HG03097 (cell line): ENCODE measurements around the gene AOPEP.

Experiments used
- ATAC-seq: cut with Tn5 transposase; IDR thresholded peaks from one replicate; pipeline ENCODE4 v1.9.1; 2021; ENCODE audit not compliant: unreplicated experiment, low FRiP score

The AOPEP gene

DNA sequence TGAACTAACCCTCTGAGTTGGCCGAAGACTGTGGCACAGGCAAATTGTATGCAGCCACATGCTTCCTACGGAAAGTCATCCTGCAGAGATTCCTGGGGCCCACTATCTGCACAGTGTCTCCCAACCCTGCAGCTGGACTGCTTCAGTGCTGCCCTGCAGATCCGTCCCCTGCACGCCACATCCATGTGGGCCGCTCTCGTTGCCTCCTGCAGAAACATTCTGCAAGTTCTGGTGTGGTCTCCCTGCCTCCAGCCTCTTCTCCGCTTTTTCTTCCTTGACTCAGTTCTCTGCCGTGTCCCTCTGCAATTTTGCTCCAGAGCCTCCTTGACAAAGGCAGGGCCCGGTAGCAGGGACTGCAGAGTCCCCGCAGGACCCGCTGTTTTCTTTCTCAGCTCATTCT lies 249.0 kb downstream of the AOPEP start:
- no peak for ATAC-seq

DNA sequence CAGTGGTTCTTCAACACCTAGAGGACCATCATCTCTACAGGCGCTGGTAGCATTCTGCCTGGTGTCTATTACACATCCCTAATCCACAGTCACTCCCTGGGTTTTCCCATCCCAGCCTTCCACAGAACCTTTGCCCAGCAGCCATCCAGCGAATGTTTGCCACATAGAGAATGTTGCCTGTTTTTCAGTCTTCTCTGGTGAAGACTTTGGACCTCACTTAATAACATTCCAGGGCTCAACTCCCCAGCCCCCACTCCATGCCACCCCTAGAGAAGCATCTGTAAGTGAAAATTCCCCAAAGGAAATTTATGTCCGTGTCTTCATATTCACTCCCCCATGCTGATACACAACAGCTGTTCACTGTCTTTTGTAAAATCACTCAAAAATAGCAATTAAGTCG lies 249.6 kb downstream of the AOPEP start:
- ATAC-seq: no peak

DNA sequence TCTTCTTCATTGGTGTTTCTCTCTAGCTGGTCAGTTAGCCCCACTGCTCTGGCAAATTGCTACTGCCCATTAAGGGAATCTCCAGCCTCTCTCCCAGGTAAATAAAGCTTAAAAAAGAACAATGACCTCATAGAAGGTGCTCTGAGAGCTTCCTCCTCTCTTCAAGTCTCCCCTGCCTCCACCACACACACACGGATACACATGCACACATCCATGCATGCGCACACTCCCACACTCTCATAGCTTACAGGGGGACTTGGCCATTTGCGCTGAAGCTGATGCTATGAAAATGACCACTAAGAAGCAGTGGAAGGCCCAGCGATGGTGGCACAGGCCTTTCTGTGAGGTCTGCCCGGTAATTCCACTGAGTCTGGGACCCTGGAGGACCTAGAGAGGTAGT lies 250.9 kb downstream of the AOPEP start:
- ATAC-seq: no peak

DNA sequence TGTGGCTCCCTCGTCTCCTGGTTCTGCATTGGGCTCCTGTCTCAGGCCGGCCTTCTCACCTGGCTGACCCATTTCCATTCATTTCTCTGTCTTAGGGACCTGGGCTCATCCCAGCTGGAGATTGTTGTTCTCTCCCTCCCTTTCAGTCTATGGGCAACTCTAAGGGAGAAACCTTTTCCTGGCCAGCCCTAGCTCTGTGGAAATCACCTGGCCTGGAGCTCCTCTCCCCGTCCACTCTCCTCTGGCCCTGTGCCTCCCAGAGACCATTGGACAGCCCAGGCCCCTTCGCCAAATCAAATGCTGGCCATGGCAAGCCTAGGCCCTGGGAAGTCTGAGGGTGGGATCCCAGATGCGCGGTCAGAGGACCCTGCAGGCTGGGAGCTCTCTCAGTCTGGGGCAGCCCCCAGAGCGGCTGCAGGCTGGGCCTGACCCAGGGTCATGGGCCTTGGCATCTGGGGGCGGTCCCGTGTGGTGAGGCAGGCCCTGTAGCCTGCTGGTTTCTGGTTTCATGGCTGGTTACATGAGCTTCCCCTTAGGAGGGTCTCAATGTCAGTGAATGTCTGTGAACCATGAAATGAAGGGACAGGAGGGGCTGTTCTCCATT lies 253.5 kb downstream of the AOPEP start:
- ATAC-seq: no peak

DNA sequence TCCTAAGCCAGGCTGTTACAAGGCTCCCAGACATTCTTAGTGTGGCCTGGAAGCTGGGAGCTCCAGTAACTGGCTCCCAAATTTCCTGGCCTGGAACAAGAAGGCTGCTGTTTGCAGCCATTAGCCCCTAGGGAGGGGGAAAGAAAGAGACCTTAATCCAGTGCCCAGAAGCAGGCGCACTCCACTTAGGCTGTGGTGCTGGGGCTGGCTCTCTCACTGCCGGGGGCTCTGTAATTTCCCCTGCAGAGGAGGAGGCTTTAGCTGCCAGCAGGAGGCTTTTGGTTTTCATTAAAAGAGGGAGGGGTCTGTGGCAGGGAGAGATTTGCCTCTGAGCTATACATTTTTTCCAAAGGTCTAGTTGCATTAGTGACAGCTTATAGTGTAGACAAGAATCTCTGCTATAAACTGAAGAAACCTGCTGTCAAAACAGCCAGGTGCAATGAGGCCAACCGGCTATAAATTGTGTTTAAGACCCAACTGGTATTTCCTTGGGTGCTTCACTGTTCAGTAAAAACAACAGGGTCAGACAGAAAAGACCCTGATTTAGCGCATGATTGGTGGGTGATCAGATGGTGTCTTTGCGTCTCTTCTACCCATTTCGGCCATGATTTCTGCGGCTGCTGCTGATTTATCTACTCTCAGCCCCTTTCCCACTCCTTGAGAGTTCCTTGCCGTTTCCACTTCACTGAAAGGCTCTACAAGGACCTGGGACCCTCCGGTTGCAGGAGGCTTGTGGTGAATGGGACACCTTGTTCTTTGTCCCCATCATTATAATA lies 254.6 kb downstream of the AOPEP start:
- no peak for ATAC-seq

DNA sequence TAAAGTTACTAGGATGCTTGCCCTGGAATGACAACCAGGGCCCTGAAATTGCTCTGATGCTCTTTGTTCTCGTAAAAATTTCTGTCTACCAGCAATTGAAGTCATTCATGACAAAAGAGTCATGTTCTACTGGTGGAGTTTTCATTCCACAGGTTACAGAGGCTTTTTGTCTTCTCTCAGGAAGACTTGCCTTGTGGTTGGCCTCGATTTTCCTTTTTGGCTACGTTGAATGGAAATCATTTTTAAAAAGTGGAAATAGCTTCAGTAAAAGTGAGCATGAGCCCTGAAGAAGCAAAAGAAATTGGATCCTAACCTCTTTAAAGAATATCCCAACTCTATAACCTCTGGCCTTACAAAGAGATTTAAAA lies 255.2 kb downstream of the AOPEP start:
- no peak for ATAC-seq

DNA sequence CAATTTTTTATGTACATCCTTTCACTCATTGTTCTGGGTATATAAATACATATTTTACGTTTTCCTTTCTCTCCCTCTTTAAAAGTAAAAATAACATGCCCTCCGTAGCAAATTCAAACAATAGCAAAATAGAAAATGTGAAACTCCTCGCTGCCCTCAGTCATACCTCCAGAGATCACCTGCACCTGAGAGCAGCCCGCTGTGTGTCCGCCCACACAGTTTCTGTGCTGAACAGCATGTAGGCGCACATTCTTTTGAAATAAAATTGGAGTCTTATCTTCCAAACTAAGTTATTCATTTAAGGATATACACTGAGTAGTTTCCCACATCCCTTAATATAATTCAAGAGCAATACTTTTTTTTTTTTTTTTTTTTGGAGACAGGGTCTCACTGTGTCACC lies 255.7 kb downstream of the AOPEP start:
- no peak for ATAC-seq

DNA sequence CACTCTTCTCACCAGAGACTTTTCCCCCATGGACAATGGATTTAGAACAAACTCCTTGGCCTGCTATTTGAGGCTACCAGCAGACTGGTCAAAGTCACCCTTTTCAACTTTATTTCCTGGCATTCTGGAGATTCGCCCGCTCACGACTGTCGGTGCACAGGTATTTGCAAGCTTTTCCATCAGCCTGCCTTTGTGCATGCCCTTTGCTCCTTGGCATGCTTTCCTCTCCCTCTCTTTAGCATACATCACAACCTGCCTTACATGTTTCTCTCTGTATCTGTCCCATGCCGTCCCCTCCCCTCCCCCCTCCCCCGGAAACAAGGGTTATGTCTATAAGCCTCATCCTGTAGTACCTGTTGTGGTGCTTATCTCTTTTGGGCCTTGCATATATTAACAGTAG lies 257.1 kb downstream of the AOPEP start:
- ATAC-seq: no peak

DNA sequence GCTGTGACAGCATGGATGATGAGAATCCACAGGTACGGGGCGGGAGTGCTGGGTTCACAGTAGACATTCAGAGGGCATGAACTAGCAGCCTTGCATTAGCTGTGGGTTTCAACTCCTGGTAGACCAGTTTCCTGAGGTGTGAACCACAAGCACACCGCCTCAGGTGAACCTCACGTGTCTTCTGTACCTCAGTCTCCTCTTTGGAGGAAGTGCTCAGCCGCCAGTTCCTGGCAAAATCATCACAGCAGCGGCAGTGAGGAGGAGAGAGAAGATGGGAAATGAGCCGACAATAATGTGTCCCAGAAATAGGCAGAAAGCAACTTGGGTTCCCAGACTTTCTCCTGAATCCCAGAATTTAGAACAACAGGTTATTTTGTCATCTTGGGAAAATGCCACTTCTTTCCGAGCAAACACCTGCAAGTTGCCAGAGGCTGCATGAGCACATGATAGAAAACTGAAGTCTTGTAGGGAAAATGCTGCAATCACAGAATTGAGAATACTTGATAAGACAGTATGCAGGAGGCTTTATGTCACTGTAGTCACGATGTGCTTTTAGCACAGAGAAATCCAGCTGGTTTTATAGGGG lies 258.5 kb downstream of the AOPEP start:
- ATAC-seq: no peak

DNA sequence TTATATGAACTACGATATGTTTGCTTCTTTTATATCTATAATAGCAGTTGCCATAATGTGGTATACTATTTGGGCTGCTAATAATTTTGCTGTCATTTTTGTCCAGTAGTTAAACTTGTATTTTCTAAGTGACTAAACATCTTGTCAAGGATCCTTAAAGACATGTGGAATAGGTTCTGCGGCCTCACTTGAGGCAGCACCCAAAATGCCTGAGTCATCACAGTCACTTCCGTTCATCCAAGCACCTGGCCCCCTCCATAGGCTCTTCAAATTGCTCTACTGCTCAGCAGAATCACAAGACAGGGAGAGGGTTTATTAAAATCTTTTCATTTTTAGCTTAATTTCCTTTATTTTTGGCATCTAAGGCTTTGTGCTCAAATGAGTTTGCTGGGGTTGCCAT lies 259.1 kb downstream of the AOPEP start:
- ATAC-seq: no peak

DNA sequence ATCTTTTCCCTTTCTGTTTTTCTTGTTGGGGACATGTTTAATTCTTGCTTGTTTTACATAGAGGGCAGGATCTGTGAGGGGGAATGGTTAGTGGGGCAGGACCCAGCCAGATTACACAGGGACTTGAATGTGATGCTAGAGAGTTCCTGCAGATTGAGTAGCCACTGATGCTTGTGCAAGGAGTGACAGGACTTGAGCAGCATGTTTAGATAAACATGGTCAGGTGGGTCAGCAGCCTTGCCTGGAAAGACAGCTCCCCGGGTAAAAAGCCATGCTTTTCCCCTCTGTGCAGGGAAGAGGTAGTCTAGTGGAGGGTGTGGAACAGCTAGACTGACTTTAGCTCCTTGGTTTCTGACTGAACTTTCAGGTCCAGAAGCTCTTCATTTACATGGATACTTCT lies 261.2 kb downstream of the AOPEP start:
- ATAC-seq: no peak

DNA sequence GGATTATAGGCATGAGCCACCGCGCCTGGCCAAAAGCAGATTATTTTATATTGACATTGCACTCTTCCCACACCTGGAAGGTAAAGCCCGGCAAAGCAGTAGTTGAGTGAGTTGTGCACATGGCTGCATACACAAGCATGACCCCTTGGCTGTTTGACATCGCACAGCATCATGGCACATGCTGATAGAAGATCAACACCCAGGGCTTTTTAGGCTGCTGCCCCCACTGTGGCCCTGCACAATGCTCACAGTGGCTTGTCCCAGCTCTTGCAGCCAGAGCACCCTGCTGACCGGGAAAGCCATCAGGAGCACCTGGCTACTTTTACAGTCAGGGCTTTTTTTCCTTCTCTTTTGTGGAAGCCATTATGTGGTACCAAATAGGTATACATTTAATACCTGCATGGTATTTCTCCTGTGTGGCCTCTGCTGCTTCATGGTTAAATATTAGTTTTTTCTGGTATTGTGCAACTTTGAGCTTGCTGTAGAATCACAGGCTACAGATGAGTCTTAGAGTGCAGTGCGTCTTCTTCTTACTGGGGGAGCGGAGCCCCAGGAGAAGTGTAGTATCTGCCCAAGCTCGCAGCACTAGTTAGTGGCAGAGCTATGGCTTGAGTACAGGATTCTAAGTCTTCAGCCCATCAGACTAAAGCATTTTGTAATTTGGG lies 264.5 kb downstream of the AOPEP start:
- ATAC-seq: no peak

DNA sequence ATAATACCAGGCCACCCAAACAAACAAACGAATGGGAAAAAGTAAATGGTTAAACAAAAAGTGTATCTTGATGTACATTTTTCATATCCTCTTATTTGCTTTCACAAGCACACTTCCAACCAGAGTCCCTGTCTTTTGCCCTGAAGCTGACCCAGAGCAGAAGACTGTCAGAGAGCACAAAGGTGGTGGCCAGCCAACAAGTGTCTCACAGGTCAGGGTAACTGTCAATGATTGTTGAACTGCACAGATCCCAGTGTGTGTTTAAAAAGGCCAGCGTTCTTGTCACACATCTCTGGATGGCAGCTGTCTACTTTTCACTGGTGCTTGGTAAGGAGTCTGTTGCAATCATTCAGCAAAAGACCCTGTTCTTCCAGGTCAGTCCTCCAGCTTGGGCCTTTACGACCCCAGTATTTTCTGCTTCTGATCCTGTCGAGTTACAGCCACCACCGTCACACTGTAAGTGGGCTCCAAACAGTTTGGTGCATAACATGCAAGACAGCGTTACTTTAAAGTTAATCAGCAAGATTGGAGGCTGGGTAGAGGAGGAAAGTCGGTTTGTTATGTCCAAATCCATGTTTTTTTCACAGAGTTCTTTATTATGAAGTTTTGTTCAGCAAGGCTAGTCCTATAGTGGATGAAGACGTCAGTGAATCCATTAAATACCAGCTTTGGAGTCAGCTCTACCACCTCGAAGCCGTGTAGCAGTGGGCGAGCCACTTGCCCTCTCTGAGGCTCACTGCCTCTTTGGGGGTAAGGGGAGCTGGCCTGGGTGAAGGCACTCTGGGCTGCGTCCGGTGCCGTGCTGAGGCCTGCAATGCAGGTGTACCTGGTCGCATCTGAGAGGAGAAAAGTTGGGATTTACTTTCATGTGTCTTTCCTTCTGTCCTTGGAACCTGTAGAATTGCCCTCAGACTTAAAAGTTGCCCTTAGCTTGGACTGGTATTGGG lies 265.7 kb downstream of the AOPEP start:
- ATAC-seq: no peak

DNA sequence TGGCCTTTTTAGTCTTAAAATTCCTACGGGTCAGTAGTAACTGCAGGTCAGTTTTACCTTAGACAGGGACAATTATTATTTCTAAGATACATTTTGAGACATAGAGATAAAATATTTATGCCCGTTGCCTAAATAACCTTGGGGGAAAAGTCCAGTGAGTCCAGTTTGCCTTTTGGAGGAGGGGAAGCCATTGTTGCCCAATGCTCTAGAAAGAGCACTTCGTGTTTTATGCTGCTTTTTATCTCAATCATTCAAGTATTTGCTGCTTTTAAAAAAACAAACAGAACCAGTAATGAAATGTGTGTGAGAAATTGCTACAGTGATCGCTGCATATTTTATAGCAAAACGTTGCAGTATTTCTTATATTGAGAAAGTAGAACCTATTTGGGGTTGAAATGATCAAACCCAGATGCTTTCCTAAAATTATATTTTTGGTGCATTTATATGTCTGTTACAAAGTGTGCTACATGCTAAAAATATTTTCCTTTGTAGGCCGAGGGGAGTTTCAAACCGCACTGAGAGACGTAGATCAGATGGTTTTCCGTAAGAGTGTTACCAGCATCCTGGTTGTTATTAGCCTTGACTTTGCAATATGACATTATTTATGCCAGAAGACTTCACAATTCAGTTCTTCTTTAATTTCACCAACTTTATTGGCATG lies 266.8 kb downstream of the AOPEP start:
- no peak for ATAC-seq

DNA sequence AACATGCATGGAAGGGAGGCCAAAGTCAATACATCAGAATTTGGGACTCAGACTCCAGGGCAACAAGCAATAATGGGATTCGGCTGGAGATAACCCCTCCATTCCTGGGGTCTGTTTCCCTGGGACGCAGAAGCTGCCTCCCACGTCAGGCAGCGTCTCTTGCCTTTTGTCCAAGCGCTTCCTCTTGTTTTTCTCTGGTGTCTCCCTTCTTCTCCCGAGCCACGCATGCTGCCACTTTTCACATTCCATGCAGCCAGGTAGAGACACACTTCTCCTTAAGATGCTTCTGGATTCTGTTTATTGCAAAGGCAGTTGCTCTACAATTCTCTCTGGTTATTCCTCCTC lies 267.3 kb downstream of the AOPEP start:
- ATAC-seq: no peak

DNA sequence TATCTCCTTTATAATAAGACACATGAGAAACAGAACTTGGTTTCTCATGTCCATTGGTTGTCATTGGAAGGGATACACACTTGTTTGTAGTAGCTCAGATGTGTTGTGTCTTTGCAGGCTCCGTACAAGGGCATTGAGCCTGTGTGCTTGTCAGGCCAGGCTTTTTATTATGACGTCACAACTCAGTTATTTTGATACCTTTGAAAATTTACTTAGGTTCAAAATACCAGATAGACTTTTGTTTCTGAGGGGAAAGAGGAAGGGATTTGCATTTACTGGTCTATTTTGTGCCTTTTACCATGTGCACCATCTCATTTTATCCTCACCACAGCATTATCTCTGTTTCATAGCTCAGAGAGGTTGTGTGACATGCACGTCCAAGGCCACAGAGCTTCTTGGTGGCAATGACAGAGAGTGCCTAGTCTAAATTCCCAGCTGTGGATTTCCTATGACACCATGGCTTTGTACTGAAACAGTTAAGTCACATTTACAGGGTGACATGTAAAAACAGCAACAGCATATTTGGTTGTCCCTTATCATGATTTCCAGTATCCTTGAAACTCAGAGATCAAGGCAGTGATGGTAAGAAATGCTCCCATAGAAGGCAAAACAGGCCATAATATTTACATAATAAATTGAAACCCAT lies 268.7 kb downstream of the AOPEP start:
- no peak for ATAC-seq

DNA sequence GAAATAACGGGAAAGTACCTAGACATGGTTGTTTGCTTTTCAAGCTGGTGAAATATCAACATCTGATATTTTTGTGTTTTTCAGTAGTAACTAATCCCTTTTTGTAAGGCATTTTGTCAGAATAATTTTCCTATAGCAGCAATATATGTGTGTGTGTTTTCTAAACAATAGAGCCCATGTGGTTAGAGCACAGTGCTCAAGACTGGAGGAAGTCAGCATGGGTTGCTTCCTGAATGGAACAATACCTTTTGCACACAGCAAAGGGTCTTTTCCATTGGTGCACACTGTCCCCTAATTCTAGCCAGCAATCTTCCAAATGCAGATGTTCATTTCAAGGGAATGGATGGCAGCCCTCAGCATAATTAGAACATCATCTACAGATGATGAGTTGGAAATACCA lies 270.1 kb downstream of the AOPEP start:
- ATAC-seq: no peak

DNA sequence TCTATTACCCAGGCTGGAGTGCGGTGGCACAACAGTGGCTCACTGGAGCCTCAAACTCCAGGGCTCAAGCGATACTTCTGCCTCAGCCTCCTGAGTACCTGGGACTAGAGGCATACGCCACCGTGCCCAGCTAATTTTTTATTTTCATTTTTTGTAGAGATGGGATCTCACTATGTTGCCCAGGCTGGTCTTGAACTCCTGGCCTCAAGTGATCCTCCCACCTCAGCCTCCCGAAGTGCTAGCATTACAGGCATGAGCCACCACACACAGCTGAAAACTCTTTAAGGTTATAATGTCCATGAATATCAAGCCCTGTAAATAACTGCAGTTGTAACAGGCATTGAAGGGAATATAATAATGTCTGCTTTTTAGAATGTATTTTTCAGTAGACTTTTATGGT lies 271.2 kb downstream of the AOPEP start:
- ATAC-seq: no peak

DNA sequence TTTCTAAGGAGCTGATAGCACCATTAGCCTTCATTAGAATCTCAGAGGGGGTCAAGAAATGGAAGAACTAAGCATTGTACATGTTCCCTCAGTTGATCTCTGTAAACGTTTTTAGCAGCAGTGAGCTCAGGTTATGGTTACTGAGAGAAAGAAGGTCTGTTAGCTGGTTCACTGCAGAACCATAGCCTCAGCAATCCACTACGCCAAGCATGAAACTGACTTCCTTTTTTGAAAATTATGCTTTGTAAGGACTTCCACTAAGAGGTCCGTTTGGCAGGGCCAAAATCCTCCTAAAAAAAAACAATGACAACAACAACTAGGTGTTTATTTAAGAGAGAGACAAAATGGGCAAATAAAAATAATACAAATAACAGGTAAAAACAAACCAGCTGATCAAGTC lies 273.3 kb downstream of the AOPEP start:
- ATAC-seq: no peak

DNA sequence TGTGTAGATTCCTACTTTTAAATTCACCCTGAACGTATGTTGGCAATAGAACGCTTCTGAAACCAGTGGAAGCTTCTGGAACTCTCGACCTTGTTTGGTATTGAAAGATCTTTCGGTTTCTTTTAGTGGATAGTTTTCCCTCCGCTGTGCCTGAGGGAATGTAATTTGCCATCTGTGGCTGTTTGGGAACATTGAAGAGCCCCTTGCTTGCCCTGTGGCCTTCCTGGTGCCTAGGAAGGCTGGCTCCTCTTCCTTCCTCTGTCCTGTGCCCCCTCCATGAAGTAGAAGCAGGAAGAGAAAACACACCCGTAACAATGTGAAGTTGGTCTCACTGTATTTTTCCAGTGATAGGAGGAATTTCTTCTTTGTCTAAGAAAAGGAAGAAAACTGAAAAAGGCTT lies 274.3 kb downstream of the AOPEP start:
- no peak for ATAC-seq
